GM11168 (cell line): ENCODE data around the gene RGMB.

Source experiments
- in situ Hi-C: fragments of 300-500 bp; cut with MboI; formaldehyde crosslinking; loops from one replicate; pipeline ENCODE4 v1.12.0; 2022; ENCODE audit warnings: low sequenced_read_pairs; ENCODE audit not compliant: unreplicated experiment

Gene RGMB

DNA sequence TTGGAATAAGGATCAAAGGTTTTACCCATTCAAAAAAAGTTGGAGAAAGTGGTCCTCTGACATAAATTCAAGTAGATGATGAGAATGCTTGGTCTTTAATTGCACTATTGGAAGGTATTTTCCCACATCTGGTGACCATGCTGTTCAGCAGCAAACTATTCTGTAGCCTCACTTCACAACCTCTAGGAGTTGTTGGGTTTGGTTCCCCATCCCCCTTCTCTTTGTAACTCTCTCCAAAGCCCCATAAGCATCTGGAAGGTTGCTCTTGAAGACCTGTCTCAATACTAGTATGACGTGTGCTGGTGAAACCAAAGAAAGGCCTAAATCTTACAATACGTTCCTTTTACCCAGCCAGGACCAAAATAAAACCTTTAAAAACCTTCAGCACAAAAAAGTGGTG lies 8.5 kb downstream of the RGMB start:
- in situ Hi-C loops = no loop called here

DNA sequence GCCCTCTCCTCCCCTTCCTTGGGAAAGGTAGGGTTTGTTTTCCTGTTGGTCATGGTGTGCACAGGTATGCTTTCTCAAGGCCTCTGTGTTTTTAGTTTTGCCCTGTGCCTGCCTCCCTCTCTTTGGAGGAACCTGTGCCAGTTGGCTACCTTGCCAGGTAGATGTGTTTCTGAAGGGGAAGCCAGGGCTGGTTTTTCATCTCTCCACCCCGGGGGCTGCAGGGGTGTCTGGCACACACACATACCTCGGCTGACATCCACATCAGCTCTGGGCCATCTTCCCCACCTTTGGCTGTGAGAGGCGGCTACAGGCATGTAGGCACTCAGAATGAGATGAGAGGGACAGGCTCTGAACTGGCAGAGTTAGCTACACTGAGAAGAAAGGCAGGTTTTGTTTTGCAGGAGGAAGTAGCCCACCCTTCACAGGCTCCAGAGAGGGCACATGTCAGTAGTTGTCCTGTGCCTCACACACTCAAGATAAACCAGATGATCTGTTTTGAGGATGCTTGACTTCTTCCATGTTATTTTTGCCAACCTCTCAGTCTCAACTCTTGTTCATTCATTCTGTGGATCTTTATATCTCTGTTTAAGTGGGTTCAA lies 9.7 kb downstream of the RGMB start:
- in situ Hi-C loops = no loop called here

DNA sequence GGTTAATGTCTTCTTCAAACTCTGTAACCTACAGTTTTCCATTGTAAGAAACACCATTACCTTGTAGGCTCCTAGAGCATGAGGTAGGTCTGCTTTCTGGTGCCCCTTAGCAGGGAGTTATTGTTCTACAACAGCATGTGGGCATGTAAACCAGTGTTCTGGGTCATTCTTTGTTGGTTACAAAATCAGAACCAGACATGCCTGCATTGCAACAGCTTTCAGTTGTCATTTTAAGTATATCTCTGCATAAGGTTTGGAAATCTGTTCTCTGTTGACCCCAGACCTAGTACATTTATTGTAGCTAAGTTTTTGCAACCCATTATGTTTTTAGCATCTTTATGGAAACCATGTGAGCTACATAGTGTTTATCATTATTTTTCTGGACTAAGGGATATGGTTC lies 10.9 kb downstream of the RGMB start:
- in situ Hi-C loops = no loop called here

DNA sequence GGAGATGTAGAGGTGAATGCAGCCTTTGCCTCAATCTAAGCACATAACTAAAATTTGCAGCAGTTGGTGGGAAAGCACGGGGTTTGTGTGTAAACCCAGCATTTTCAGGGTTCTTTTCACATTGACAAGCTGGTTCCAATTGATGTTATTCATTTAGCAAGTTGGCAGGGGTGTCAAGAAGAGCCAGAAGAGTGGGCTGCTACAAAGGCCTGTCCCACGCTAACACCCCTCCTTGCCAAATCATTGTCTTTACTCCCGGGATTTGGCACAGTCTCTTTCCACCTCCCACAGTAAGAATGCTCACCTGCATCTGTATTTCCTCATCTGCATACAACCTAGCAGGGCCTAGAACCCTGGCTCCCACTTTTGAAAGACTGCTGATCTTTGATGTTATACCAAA lies 11.8 kb downstream of the RGMB start:
- in situ Hi-C loops = no loop called here

DNA sequence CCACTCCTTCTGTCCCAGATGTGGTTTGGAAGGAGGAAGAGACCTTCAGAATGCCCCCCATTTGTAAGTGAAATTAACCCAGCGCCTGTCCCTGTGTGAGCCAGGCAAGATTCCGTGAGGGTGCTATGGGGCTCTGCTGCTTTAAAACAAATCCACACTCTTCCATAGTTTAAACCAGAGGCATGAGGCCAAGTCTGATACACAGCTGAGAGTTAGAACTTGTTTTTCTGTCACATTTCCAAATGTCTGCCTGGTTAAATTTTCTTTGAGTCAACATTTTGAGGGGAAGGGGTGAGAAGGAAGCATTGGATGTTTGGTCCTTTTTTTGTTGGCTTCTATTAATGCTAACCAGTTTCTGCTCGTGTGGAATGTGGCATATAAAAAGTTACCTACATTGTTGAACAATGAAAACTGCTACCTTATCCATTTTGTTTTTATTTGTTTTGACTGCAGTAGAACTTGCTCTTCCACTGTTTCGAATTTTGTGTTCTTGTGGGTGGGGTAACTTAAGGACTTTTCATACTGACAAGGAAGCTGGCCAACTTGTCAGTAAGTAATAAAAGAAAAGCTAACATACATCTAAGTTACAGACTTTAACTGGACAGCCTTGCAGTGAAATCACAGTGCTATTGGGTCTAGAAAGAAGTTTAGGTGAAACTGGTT lies 12.9 kb downstream of the RGMB start:
- in situ Hi-C loops = no loop called here

DNA sequence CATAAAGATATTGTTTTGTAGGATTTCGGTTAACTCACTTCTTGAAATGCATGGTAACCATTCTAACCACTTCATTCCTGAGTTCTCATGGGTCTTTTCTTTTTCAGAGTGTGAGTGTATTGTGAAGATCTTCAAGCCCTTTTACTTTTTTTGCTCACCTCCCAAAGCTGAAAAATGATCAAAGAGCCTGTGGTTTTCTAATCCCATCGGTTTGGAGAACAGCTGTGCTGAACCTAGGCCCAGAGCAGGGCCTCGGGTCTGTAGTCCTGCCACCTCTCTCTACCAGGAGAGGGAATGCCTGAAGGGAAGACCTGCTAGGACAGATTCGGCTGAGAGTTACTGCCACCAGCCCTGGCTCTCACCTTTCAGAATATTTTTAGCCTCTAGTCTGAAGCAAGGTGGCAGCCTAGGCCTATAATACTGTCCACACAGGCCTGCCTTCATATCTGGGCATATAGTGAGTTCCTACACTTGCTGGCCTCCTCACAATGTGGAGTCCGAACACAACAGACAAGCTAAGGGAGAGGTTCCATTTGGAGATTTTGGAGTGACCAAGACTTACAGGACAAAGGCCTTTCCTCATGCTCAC lies 13.8 kb downstream of the RGMB start:
- in situ Hi-C loops = no loop called here

DNA sequence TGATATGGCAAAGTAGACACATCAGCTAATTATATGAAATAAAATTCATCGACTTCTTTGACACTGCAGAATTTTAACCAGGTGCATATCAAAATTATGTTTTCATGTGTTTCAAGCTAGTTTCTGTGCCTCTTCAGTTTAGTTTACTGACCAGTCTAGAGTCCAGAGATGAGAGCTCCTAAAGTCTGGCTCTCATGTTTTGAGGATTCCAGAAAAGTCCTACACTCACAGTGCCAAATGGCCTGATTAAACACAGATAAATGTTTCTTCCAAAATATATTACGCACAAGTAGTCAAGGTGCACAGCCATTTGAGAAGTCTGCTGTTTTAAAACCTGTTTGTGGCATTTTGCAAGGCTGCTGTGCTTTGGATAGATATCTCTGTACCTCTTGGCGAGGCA lies 15.6 kb downstream of the RGMB start:
- in situ Hi-C loops = no loop called here

DNA sequence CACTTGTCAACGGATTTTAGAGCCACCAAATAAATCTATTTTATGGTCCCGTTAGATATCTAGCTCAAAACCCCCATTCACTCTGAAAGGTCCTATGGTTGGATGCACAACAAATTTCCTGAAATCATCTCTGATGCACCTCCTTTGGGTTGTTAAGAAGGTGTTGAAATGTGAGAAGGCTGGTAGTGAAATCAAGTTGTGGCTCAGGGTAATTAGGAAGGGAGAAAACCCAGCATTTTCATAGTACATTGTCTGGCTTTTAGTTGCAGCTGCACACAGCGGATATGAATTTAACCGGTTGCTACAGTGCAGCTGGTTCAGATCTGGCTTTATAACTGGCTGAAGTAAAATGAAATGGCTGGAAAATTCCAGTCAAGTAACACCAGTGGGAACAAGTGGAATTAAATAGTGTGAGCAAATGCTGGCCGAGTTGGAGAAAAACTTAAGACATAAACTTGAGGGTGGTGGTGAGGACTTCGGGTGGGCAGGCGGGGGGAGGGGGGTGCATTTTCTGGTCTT lies 17.6 kb downstream of the RGMB start:
- in situ Hi-C loops = no loop called here

DNA sequence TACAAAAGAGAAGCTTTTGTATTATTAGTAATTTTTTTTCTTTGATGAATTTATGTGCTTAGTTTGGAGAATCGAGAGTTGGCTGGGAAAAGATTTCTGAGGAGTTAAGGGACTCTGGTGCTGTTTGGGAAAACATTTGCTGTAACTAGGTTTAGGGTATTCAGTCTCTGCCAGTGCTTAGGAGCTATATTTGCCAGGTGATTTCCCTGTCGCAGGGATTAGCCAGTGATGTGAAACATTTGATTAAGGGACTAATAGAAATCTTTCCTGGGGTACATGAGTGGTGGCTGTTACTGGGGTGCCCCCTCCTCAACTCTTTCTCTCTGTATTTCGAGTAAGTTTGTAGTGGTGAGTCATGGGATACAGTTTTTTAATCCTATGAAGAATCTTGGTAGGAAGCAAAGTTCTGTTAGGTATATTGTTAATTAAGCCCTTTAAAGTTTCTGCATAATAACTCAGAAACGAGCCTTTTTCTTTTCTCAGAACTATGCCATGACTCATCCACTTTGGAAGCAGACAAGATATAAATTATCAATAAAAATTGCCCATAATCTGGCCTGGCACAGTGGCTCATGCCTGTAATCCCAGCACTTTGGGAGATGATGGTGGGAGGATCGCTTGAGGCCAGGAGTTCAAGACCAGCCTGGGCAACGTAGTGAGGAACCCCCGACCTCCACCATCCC lies 18.6 kb downstream of the RGMB start:
- in situ Hi-C loops = no loop called here

DNA sequence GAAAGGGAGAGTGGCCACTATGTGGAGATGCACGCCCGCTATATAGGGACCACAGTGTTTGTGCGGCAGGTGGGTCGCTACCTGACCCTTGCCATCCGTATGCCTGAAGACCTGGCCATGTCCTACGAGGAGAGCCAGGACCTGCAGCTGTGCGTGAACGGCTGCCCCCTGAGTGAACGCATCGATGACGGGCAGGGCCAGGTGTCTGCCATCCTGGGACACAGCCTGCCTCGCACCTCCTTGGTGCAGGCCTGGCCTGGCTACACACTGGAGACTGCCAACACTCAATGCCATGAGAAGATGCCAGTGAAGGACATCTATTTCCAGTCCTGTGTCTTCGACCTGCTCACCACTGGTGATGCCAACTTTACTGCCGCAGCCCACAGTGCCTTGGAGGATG lies 19.8 kb downstream of the RGMB start:
- in situ Hi-C loops = no loop called here

DNA sequence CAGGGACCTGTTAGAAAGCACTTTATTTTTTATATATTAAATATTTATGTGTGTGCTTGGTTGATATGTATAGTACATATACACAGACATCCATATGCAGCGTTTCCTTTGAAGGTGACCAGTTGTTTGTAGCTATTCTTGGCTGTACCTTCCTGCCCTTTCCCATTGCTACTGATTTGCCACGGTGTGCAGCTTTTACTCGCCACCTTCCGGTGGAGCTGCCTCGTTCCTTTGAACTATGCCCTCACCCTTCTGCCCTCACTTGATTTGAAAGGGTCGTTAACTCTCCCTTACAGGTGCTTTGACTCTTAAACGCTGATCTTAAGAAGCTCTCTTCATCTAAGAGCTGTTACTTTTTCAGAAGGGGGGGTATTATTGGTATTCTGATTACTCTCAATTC lies 20.5 kb downstream of the RGMB start:
- in situ Hi-C loops = no loop called here

DNA sequence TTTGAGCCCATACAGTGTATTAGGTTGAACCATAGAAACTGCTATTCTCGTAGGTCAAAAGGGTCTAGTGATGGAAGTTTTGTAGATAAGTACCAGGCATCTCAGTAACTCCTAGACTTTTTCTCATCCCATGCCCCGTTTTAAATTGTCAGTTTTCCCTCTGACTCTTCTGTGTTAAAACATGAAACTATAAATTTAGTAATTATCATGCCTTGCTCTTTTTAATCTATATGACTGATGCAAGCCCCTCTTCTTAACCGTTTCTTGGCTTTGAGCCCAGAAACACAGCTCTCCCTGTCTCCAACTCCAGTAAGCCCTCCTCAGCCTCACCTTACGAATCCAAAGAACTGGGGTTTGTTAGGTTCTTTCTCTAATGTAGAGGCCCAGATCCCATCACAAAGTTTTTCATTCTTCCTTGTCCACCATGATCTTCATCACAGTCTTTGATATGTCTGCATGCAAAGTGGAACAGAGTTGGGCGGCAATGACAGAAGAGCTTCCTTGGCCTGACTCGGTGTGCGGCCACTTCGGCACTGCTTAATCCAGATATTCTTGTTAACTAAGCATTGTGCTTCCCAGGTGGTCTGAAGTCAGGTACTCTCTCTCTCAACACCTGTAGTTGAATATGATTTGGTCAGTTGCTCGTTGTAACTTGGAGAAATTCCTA lies 21.1 kb downstream of the RGMB start:
- in situ Hi-C loops = no loop called here

DNA sequence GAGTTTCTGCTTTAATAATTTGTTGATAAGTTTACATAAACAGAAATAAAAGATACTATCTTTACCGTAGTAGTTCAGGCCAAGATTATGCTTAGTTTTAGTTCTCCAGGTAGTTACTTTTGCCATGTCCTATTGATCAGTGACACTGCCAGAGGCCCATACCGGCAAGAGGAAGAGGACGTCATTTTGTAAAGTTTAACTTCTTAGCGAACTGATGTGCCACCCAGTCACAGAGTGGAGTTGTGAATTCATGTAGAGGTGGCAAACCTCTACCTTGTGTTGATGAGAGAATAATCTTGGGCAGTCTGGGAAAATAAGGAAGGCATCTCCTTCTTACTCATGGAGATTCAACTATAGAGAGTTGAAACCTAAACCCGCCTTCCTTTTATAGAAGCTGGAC lies 21.8 kb downstream of the RGMB start:
- in situ Hi-C loops = no loop called here

DNA sequence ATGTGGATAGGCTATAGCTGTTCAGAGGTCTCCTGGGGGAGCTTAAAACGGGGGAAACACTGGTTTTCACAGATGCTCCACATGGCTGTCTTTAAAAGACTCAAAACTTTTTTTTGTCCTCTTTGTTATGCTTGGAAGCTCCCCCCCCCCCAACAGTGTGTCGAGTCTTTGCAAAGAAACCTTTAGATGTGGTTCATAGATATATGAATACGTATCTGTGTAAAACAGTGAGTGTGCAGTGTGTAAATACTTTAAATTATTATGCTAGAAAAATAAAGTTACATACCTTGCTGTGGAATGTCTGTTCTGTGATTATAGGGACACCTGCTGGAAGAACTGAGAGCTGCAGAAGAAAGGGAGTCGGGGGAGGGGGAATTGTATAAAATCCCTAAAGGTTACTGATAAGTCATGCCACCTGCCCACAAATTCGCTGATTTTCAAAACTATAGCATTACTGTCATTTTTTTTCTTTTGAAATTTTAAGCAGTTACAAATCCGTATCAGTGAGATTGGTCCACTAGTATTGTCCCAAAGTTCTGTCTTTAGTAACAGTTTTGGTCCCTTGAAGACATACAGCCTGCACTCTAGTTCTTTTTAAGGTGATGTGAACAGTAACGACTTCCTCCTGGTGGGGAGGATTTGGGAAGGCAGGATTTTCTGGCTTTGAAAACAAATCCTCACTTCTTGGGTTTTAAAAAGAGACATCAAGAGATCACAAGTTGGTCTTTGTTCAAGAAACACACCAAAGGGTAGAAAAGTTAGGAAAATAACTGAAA lies 22.9 kb downstream of the RGMB start:
- in situ Hi-C loops = no loop called here

DNA sequence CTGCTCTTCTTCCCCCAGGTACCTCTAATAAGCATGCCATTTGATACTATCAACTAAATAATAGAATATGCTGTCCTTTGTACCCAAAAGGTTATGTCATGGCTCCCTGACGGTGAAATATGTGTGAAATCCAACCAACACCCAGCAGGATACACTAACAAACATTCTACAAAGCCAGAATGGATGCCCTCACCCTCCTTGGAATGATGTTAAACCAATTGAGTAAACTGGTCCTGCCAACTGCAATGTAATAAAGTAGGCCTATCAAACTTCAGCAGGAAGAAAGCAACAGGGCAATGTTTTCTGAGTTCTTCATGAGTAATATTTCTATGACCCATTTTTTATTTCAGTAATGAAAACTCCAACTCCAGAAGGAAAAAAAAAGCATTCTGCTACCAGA lies 24.9 kb downstream of the RGMB start:
- in situ Hi-C loops = no loop called here

DNA sequence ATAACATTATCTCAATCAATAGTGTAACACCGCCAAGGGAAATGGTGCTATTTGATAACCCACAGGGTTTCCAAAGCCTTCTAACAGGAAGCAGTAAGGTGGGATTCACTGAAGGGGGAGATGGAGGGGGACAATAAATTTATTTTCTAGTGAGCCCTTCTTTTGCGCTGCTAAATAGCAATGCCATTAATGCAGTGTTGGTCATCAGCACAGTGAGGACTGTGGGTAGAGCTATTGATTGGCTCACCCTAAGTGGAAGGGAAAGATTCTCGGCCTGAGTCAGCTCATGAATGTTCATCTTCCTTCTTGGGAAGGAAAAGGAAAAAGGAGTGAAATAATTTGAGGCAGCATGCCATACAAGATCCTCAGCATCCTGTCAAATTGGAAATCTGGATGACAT lies 25.4 kb downstream of the RGMB start:
- in situ Hi-C loops = no loop called here

DNA sequence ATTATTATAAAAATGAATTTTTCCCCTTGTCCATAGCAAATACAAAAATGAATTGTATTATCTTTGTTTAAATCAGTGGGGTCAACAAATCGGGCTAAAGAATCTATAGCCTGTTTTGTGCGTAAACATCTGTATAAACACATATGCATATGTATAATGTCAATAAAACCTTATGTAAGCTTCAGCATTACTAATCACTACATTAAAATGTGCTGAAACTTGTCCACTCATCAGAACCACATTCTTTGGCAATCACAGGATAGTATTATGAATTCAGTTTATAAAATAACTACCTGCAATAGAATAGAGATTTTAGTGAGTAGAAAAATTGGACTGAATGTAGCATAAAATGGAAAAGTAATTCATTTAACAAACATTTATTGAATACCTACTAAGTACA lies 30.6 kb downstream of the RGMB start:
- in situ Hi-C loops = no loop called here

DNA sequence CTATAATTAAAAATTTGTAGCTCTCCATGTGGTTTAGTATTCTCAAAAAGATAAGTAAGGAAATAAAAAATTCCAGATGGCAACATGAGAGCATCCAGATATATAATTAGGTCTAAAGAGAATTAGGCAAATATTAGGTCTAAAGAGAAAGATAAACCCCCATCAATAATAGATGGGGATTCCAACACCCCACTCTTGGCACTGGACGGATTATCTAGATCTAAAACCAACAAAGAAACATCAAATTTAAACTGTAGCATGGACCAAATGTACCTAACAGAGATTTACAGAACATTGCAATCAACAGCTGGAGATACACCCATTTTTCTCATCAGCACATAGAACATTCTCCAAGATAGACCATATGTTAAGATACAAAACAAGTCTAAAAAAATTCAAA lies 31.6 kb downstream of the RGMB start:
- in situ Hi-C loops = no loop called here

DNA sequence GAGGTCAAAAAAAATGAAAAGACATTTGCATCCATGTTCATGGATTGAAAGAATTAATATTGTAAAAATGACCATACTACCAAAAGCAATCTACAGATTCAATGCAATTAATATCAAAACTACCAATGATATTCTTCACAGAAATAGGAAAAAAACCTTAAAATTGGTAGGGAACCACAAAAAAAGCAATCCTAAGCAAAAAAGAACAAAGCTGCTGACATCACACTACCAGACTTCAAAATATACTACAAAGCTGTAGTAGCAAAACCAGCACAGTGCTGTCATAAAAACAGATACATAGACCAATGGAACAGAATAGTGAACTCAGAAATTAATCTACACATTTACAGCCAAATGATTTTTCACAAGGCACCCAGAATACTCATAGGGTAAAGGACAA lies 34.3 kb downstream of the RGMB start:
- in situ Hi-C loops = no loop called here

DNA sequence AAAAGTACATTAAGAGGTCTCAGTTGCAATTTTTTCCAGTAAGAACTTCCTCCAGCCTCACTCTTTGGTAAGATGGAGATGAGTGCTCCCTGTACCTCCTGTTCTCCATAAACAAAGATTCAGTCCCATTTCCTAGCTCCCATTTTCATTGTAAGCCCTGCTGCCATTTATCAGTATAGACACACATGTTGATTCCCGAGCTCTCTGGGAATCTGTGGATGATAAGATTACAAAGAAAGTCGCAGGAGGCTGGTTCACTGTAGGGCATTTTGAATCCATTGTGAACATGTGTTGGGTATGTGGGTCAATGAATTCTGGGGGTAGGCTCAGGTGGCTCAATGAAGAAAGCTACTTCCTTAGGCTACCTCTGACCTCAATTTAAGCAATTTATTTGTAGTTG lies 36.7 kb downstream of the RGMB start:
- in situ Hi-C loops = no loop called here
